SJCRH30 (cell line): ENCODE results near the gene NKX2-4. TPM values are rescaled to one million over a fixed set of nuclear protein-coding genes. Genes with fewer than 3 reads are reported as not detected.

Source experiments
- DNase-seq, 2 experiments: peaks; one replicate each; pipeline ENCODE4 v3.0.0-alpha.2; 2015 to 2020
- H3K27ac ChIP-seq: fragments of 250-450 bp; sonication (Bioruptor Pico); 2 replicates; pipeline ENCODE4 v1.5.1; 2020; ENCODE audit warnings: mild to moderate bottlenecking, moderate library complexity
- H3K27me3 ChIP-seq: fragments of 250-450 bp; sonication (Bioruptor Pico); 2 replicates; pipeline ENCODE4 v1.5.1; 2020; ENCODE audit warnings: mild to moderate bottlenecking, moderate library complexity
- H3K36me3 ChIP-seq: fragments of 250-450 bp; sonication (Bioruptor Pico); 2 replicates; pipeline ENCODE4 v1.5.1; 2020; ENCODE audit warnings: mild to moderate bottlenecking, moderate library complexity
- H3K4me1 ChIP-seq: fragments of 250-450 bp; sonication (Bioruptor Pico); 2 replicates; pipeline ENCODE4 v1.5.1; 2020; ENCODE audit warnings: mild to moderate bottlenecking, moderate library complexity
- H3K4me3 ChIP-seq: fragments of 250-450 bp; sonication (Bioruptor Pico); 2 replicates; pipeline ENCODE4 v1.5.1; 2020; ENCODE audit warnings: mild to moderate bottlenecking, moderate library complexity
- H3K9me3 ChIP-seq: fragments of 250-450 bp; sonication (Bioruptor Pico); replicated peaks from 2 replicates; pipeline ENCODE4 v1.5.1; 2020; ENCODE audit warnings: mild to moderate bottlenecking, moderate library complexity
- total RNA-seq: library from RNA; depleted of rRNA; stranded (reverse); fragments of >200 nt; shearing (Covaris generic); gene quantifications from 2 replicates; pipeline ENCODE4 v1.2.3, GENCODE V29; 2014

NKX2-4 gene
- total RNA-seq, 1 experiment from 2014 or later = 3.9 TPM

- Histone ChIP-seq H3K4me1 (peaks cover 5% of the 10 kb centered on the region; the same call in 1 of the 2 replicates), H3K4me3 (peak overlapping the region; percentile 80), H3K27ac (no peak overlapping the region; the same call in 1 of the 2 replicates), H3K9me3 (no peaks in the 10 kb centered on the region), H3K27me3 (no peaks in the 10 kb centered on the region), H3K36me3 (no peaks in the 10 kb centered on the region)
- no peak for DNase-seq
Observed at GRCh38 chr20:21398109-21399004, 1.0 kb upstream of the NKX2-4 start.

GRCh38 chr20:21396599-21397340, 556 bp downstream of the NKX2-4 start:
- no peaks in the 10 kb centered on the region for H3K27me3 ChIP-seq

GRCh38 chr20:21395666-21396598, 1.4 kb downstream of the NKX2-4 start:
- Histone ChIP-seq H3K27ac (no peak overlapping the region), H3K9me3 (no peaks in the 10 kb centered on the region), H3K27me3 (no peaks in the 10 kb centered on the region), H3K4me3 (no peak overlapping the region), H3K36me3 (peaks cover 2% of the 10 kb centered on the region; the same call in 1 of the 2 replicates), H3K4me1 (peaks cover 7% of the 10 kb centered on the region; the same call in 1 of the 2 replicates)
- no peak for DNase-seq

More at GRCh38 chr20:21396599-21397340, 556 bp downstream of the NKX2-4 start:
- peak overlapping the region; percentile 80 for H3K4me3 ChIP-seq
- peaks cover 7% of the 10 kb centered on the region; the same call in 1 of the 2 replicates for H3K4me1 ChIP-seq
- no peaks in the 10 kb centered on the region for H3K36me3 ChIP-seq
- no peaks in the 10 kb centered on the region for H3K9me3 ChIP-seq
- H3K27ac ChIP-seq = peak overlapping the region; percentile 32; the same call in 1 of the 2 replicates
- DNase-seq = peak; percentile 34 to 47

GRCh38 chr20:21395051-21395665, 2.2 kb downstream of the NKX2-4 start:
- no peak overlapping the region for H3K27ac ChIP-seq
- no peak overlapping the region for H3K4me3 ChIP-seq
- no peak for DNase-seq
- H3K27me3 ChIP-seq = no peaks in the 10 kb centered on the region
- peaks cover 4% of the 10 kb centered on the region for H3K36me3 ChIP-seq
- peaks cover 7% of the 10 kb centered on the region; the same call in 1 of the 2 replicates for H3K4me1 ChIP-seq
- H3K9me3 ChIP-seq = no peaks in the 10 kb centered on the region

- no peaks in the 10 kb centered on the region for H3K27me3 ChIP-seq
- H3K36me3 ChIP-seq = peaks cover 10% of the 10 kb centered on the region
- H3K4me3 ChIP-seq = no peak overlapping the region
- H3K4me1 ChIP-seq = peaks cover 7% of the 10 kb centered on the region; the same call in 1 of the 2 replicates
- H3K27ac ChIP-seq = no peak overlapping the region
- H3K9me3 ChIP-seq = no peaks in the 10 kb centered on the region
- DNase-seq = no peak
Observed at GRCh38 chr20:21394551-21394950, 2.8 kb downstream of the NKX2-4 start.

GRCh38 chr20:21393816-21394519, 3.4 kb downstream of the NKX2-4 start:
- DNase-seq = no peak
- H3K4me1 ChIP-seq = peaks cover 7% of the 10 kb centered on the region; the same call in 1 of the 2 replicates
- H3K9me3 ChIP-seq = no peaks in the 10 kb centered on the region
- no peaks in the 10 kb centered on the region for H3K27me3 ChIP-seq
- no peak overlapping the region for H3K4me3 ChIP-seq
- no peak overlapping the region for H3K27ac ChIP-seq
- H3K36me3 ChIP-seq = peaks cover 16% of the 10 kb centered on the region

- no peak for DNase-seq
- no peak overlapping the region for H3K4me3 ChIP-seq
- H3K4me1 ChIP-seq = peaks cover 7% of the 10 kb centered on the region; the same call in 1 of the 2 replicates
- no peaks in the 10 kb centered on the region for H3K9me3 ChIP-seq
- no peaks in the 10 kb centered on the region for H3K27me3 ChIP-seq
- H3K27ac ChIP-seq = no peak overlapping the region
- peaks cover 22% of the 10 kb centered on the region for H3K36me3 ChIP-seq
Observed at GRCh38 chr20:21393166-21393565, 4.2 kb downstream of the NKX2-4 start.

GRCh38 chr20:21391972-21392352, 5.4 kb downstream of the NKX2-4 start:
- Histone ChIP-seq H3K27me3 (no peaks in the 10 kb centered on the region), H3K4me1 (peaks cover 13% of the 10 kb centered on the region; the same call in 1 of the 2 replicates), H3K36me3 (peaks cover 32% of the 10 kb centered on the region), H3K27ac (no peak overlapping the region), H3K4me3 (no peak overlapping the region), H3K9me3 (no peaks in the 10 kb centered on the region)
- DNase-seq = no peak

GRCh38 chr20:21391185-21391971, 5.9 kb downstream of the NKX2-4 start:
- Histone ChIP-seq H3K4me3 (no peak overlapping the region), H3K27ac (no peak overlapping the region), H3K36me3 (peaks cover 38% of the 10 kb centered on the region), H3K9me3 (no peaks in the 10 kb centered on the region), H3K4me1 (peaks cover 13% of the 10 kb centered on the region; the same call in 1 of the 2 replicates), H3K27me3 (no peaks in the 10 kb centered on the region)
- DNase-seq = no peak

- H3K9me3 ChIP-seq = no peaks in the 10 kb centered on the region
- H3K4me3 ChIP-seq = no peak overlapping the region
- no peak for DNase-seq
- H3K4me1 ChIP-seq = peaks cover 13% of the 10 kb centered on the region; the same call in 1 of the 2 replicates
- H3K27me3 ChIP-seq = no peaks in the 10 kb centered on the region
- peaks cover 44% of the 10 kb centered on the region for H3K36me3 ChIP-seq
- no peak overlapping the region for H3K27ac ChIP-seq
Observed at GRCh38 chr20:21390768-21391167, 6.6 kb downstream of the NKX2-4 start.

- Histone ChIP-seq H3K4me1 (peaks cover 13% of the 10 kb centered on the region; the same call in 1 of the 2 replicates), H3K4me3 (no peak overlapping the region), H3K27ac (no peak overlapping the region), H3K9me3 (no peaks in the 10 kb centered on the region), H3K36me3 (peaks cover 56% of the 10 kb centered on the region), H3K27me3 (no peaks in the 10 kb centered on the region)
- DNase-seq = no peak
Observed at GRCh38 chr20:21389368-21389767, 8.0 kb downstream of the NKX2-4 start.

GRCh38 chr20:21388566-21388965, 8.8 kb downstream of the NKX2-4 start:
- no peak overlapping the region for H3K4me3 ChIP-seq
- no peaks in the 10 kb centered on the region for H3K9me3 ChIP-seq
- H3K27me3 ChIP-seq = no peaks in the 10 kb centered on the region
- no peak for DNase-seq
- peaks cover 11% of the 10 kb centered on the region; the same call in 1 of the 2 replicates for H3K4me1 ChIP-seq
- H3K27ac ChIP-seq = no peak overlapping the region
- peaks cover 64% of the 10 kb centered on the region for H3K36me3 ChIP-seq
